SK-N-SH treated with all-trans-retinoic acid at 6 μM for 48 hours (cell line): ENCODE results near the gene XRCC4.

Experiments used
- ATAC-seq: fragments of 200-7000 bp; cut with Tn5 transposase; 3 replicates; pipeline ENCODE4 v1.9.1; 2020; ENCODE audit warnings: mild to moderate bottlenecking, moderate library complexity
- ARNTL ChIP-seq: fragments of 450-650 bp; formaldehyde crosslinking; IDR thresholded peaks from 2 replicates; pipeline ENCODE4 v1.5.0; 2020; ENCODE audit warnings: low read depth, mild to moderate bottlenecking, moderate library complexity, borderline replicate concordance
- BACH2 ChIP-seq: fragments of 250-450 bp; sonication (Bioruptor Pico); IDR thresholded peaks from 2 replicates; pipeline ENCODE4 v1.9.0; 2021; ENCODE audit warnings: mild to moderate bottlenecking, borderline replicate concordance
- CREB5 ChIP-seq: fragments of 250-450 bp; sonication (Bioruptor Pico); IDR thresholded peaks from 2 replicates; pipeline ENCODE4 v1.5.1; 2020; ENCODE audit warnings: low read depth, mild to moderate bottlenecking, moderate library complexity
- CSDC2 ChIP-seq: fragments of 250-450 bp; sonication (Bioruptor Pico); IDR thresholded peaks from 2 replicates; pipeline ENCODE4 v1.5.0; 2020; ENCODE audit warnings: mild to moderate bottlenecking, moderate library complexity
- CSRNP3 ChIP-seq: fragments of 250-450 bp; sonication (Bioruptor Pico); IDR thresholded peaks from 2 replicates; pipeline ENCODE4 v1.5.1; 2021; ENCODE audit warnings: mild to moderate bottlenecking, moderate library complexity
- ESRRG ChIP-seq: fragments of 250-450 bp; sonication (Bioruptor Pico); IDR thresholded peaks from 2 replicates; pipeline ENCODE4 v1.6.1; 2021; ENCODE audit warnings: mild to moderate bottlenecking
- GLIS3 ChIP-seq: fragments of 250-450 bp; sonication (Bioruptor Pico); IDR thresholded peaks from 2 replicates; pipeline ENCODE4 v1.5.0; 2020; ENCODE audit warnings: mild to moderate bottlenecking, moderate library complexity
- ISL1 ChIP-seq: fragments of 250-450 bp; sonication (Bioruptor Pico); IDR thresholded peaks from 2 replicates; pipeline ENCODE4 v2.1.2; 2022; ENCODE audit warnings: mild to moderate bottlenecking, moderate library complexity
- OSR1 ChIP-seq: fragments of 250-450 bp; sonication (Bioruptor Pico); IDR thresholded peaks from 2 replicates; pipeline ENCODE4 v1.8.0; 2022; ENCODE audit warnings: moderate library complexity, mild to moderate bottlenecking, inconsistent platforms
- PATZ1 ChIP-seq: fragments of 250-450 bp; sonication (Bioruptor Pico); IDR thresholded peaks from 2 replicates; pipeline ENCODE4 v1.8.0; 2020; ENCODE audit warnings: mild to moderate bottlenecking, moderate library complexity, borderline replicate concordance
- POU6F1 ChIP-seq: fragments of 250-450 bp; sonication (Bioruptor Pico); IDR thresholded peaks from 2 replicates; pipeline ENCODE4 v1.8.0; 2021; ENCODE audit warnings: low read depth, mild to moderate bottlenecking, moderate library complexity, borderline replicate concordance
- PPARA ChIP-seq: fragments of 250-450 bp; sonication (Bioruptor Pico); IDR thresholded peaks from 2 replicates; pipeline ENCODE4 v1.5.0; 2020; ENCODE audit warnings: mild to moderate bottlenecking, borderline replicate concordance
- RARB ChIP-seq: fragments of 250-450 bp; sonication (Bioruptor Pico); IDR thresholded peaks from 2 replicates; pipeline ENCODE4 v1.8.0; 2021; ENCODE audit warnings: mild to moderate bottlenecking, moderate library complexity
- SNAI2 ChIP-seq: fragments of 250-450 bp; sonication (Bioruptor Pico); IDR thresholded peaks from 2 replicates; pipeline ENCODE4 v1.5.0; 2020; ENCODE audit warnings: mild to moderate bottlenecking, moderate library complexity
- TCF4 ChIP-seq: fragments of 250-450 bp; sonication (Bioruptor Pico); IDR thresholded peaks from 2 replicates; pipeline ENCODE4 v1.8.0; 2021; ENCODE audit warnings: mild to moderate bottlenecking, moderate library complexity, borderline replicate concordance
- TOX ChIP-seq: fragments of 250-450 bp; sonication (Bioruptor Pico); IDR thresholded peaks from 2 replicates; pipeline ENCODE4 v1.8.0; 2021; ENCODE audit warnings: mild to moderate bottlenecking, moderate library complexity, borderline replicate concordance
- TSHZ2 ChIP-seq: fragments of 250-450 bp; sonication (Bioruptor Pico); IDR thresholded peaks from 2 replicates; pipeline ENCODE4 v1.5.0; 2020; ENCODE audit warnings: mild to moderate bottlenecking, moderate library complexity
- ZC3H10 ChIP-seq: fragments of 250-450 bp; sonication (Bioruptor Pico); IDR thresholded peaks from 2 replicates; pipeline ENCODE4 v1.5.1; 2021; ENCODE audit warnings: mild to moderate bottlenecking, moderate library complexity
- ZFP3 ChIP-seq: fragments of 250-450 bp; sonication (Bioruptor Pico); IDR thresholded peaks from 2 replicates; pipeline ENCODE4 v1.5.0; 2020; ENCODE audit warnings: mild to moderate bottlenecking, moderate library complexity
- ZFP30 ChIP-seq: fragments of 450-650 bp; formaldehyde crosslinking; IDR thresholded peaks from 2 replicates; pipeline ENCODE4 v1.5.0; 2022; ENCODE audit warnings: mild to moderate bottlenecking, moderate library complexity
- ZNF565 ChIP-seq: fragments of 450-650 bp; formaldehyde crosslinking; conservative IDR thresholded peaks from 2 replicates; pipeline ENCODE4 v1.5.0; 2020; ENCODE audit warnings: low read depth, mild to moderate bottlenecking, moderate library complexity
- ZNF70 ChIP-seq: fragments of 450-650 bp; formaldehyde crosslinking; IDR thresholded peaks from 2 replicates; pipeline ENCODE4 v1.5.0; 2020; ENCODE audit warnings: mild to moderate bottlenecking, moderate library complexity
- ZNF8 ChIP-seq: fragments of 450-650 bp; formaldehyde crosslinking; IDR thresholded peaks from 2 replicates; pipeline ENCODE4 v1.5.0; 2020; ENCODE audit warnings: mild to moderate bottlenecking, moderate library complexity

XRCC4 gene

GRCh38 chr5:83199126-83199525, 121.8 kb downstream of the XRCC4 start:
- ATAC-seq: no peak
- TF ChIP-seq SNAI2 (CRISPR knock-in tag): no peak
- no peak for TF ChIP-seq RARB (CRISPR knock-in tag)
- no peak for TF ChIP-seq CSDC2 (CRISPR knock-in tag)
- no peak for TF ChIP-seq ISL1 (CRISPR knock-in tag)
- TF ChIP-seq CREB5 (CRISPR knock-in tag): no peak
- TF ChIP-seq ARNTL (CRISPR knock-in tag): no peak
- no peak for TF ChIP-seq TSHZ2
- TF ChIP-seq ESRRG: no peak
- no peak for TF ChIP-seq PPARA (CRISPR knock-in tag)
- TF ChIP-seq GLIS3: no peak
- no peak for TF ChIP-seq ZNF8 (CRISPR knock-in tag)
- TF ChIP-seq, all 23 proteins: peak for 0

GRCh38 chr5:83204651-83205050, 127.3 kb downstream of the XRCC4 start:
- no peak for TF ChIP-seq PPARA (CRISPR knock-in tag)
- no peak for TF ChIP-seq ZC3H10
- TF ChIP-seq ZNF70 (CRISPR knock-in tag): no peak
- no peak for TF ChIP-seq ZFP30
- no peak for TF ChIP-seq TOX (CRISPR knock-in tag)
- no peak for TF ChIP-seq ZNF8 (CRISPR knock-in tag)
- TF ChIP-seq ZFP3: no peak
- no peak for ATAC-seq

- no peak for ATAC-seq
- TF ChIP-seq TCF4 (CRISPR knock-in tag) (no peak), BACH2 (CRISPR knock-in tag) (no peak), ISL1 (CRISPR knock-in tag) (no peak), ESRRG (no peak), TSHZ2 (no peak), PPARA (CRISPR knock-in tag) (no peak), ZFP3 (no peak), GLIS3 (no peak), ZNF565 (CRISPR knock-in tag) (no peak), CSRNP3 (no peak), ZNF8 (CRISPR knock-in tag) (no peak), CSDC2 (CRISPR knock-in tag) (no peak), RARB (CRISPR knock-in tag) (no peak), ZFP30 (no peak), PATZ1 (CRISPR knock-in tag) (no peak), TOX (CRISPR knock-in tag) (no peak), OSR1 (CRISPR knock-in tag) (no peak), SNAI2 (CRISPR knock-in tag) (no peak), ZC3H10 (no peak), POU6F1 (CRISPR knock-in tag) (no peak)
These were observed 132.6 kb downstream of the XRCC4 start for GRCh38 chr5:83209963-83210362.
